SJCRH30 (cell line): ENCODE data around the gene EPHA3. TPM values are rescaled to one million over a fixed set of nuclear protein-coding genes. Genes with fewer than 3 reads are reported as not detected.

Experiments
- DNase-seq, 2 experiments: peaks; one replicate each; pipeline ENCODE4 v3.0.0-alpha.2; 2015 to 2020
- H3K27ac ChIP-seq: fragments of 250-450 bp; sonication (Bioruptor Pico); 2 replicates; pipeline ENCODE4 v1.5.1; 2020; ENCODE audit warnings: mild to moderate bottlenecking, moderate library complexity
- H3K27me3 ChIP-seq: fragments of 250-450 bp; sonication (Bioruptor Pico); 2 replicates; pipeline ENCODE4 v1.5.1; 2020; ENCODE audit warnings: mild to moderate bottlenecking, moderate library complexity
- H3K36me3 ChIP-seq: fragments of 250-450 bp; sonication (Bioruptor Pico); 2 replicates; pipeline ENCODE4 v1.5.1; 2020; ENCODE audit warnings: mild to moderate bottlenecking, moderate library complexity
- H3K4me1 ChIP-seq: fragments of 250-450 bp; sonication (Bioruptor Pico); 2 replicates; pipeline ENCODE4 v1.5.1; 2020; ENCODE audit warnings: mild to moderate bottlenecking, moderate library complexity
- H3K4me3 ChIP-seq: fragments of 250-450 bp; sonication (Bioruptor Pico); 2 replicates; pipeline ENCODE4 v1.5.1; 2020; ENCODE audit warnings: mild to moderate bottlenecking, moderate library complexity
- H3K9me3 ChIP-seq: fragments of 250-450 bp; sonication (Bioruptor Pico); replicated peaks from 2 replicates; pipeline ENCODE4 v1.5.1; 2020; ENCODE audit warnings: mild to moderate bottlenecking, moderate library complexity
- total RNA-seq: library from RNA; depleted of rRNA; stranded (reverse); fragments of >200 nt; shearing (Covaris generic); gene quantifications from 2 replicates; pipeline ENCODE4 v1.2.3, GENCODE V29; 2014; rRNA removed

Gene EPHA3
- 0.94 and 1.1 TPM in 2 replicates for total RNA-seq

DNA sequence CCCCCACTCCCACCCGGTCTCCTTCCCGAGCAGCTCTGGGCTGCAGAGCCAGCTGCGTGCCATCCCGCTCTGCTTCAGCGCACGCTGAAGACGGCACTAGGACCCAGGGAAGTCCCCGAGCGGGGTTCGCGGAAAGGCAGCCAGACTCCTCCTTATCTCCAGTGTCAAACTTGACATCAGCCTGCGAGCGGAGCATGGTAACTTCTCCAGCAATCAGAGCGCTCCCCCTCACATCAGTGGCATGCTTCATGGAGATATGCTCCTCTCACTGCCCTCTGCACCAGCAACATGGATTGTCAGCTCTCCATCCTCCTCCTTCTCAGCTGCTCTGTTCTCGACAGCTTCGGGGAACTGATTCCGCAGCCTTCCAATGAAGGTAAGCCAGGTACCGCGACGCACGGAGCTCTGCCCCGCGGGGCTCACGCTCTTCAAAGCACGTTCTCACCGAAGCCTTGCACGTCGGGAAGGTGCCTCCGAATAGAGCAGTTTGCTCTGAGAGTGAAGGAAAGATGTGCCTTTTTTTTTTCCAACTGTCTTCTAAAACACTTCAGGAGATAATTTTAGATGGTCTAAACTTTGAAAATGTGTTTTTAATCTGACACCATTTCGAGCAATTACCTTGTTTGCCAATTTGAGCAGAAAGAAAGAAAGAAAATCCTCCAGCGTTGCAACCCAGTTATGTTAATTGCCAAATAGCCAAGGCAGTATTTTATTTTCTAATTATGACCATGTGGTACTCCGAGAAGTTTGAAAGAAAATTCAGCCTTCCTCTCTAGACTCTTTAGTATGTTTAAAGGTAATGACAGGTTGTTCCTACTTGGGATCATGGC is at the start of gene EPHA3:
TSS of gene EPHA3 (plus strand) at position 161 of the 830 bp plus-strand sequence. CDS start at position 289, 128 bp downstream.
- H3K4me3 ChIP-seq = peak within 1 kb of the TSS; percentile 54
- no peaks in the 10 kb centered on the region for H3K9me3 ChIP-seq
- H3K36me3 ChIP-seq = no peaks in the 10 kb centered on the region
- peak; percentile 76 to 80 for DNase-seq
- H3K4me1 ChIP-seq = peaks cover 4% of the 10 kb centered on the region; the same call in 1 of the 2 replicates
- no peak within 1 kb of the TSS for H3K27ac ChIP-seq
- H3K27me3 ChIP-seq = no peaks in the 10 kb centered on the region; the same call in 1 of the 2 replicates

DNA sequence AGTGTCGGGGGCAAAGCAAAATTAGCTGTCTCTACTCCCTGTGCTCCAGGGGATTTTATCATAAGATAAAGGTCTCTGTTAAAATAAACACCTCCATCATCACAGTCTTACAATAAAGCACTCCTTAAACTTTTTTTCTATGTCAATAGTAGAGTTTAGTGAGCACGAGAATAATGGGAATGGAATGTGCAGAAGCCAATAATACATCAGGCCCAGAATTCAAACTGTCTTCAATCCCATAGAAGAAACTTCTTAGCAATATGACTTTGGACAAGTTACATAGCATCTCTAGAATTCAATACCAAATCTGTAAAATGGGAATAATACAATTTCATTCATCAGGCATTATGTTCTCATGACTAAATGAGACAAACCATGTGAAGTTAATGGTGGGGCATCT is 49.0 kb upstream of the EPHA3 start:
- no peak for DNase-seq
- no peak overlapping the region for H3K4me3 ChIP-seq
- H3K9me3 ChIP-seq = no peaks in the 10 kb centered on the region
- H3K27me3 ChIP-seq = no peaks in the 10 kb centered on the region
- no peaks in the 10 kb centered on the region for H3K36me3 ChIP-seq
- no peak overlapping the region for H3K27ac ChIP-seq
- peaks cover 3% of the 10 kb centered on the region; the same call in 1 of the 2 replicates for H3K4me1 ChIP-seq

DNA sequence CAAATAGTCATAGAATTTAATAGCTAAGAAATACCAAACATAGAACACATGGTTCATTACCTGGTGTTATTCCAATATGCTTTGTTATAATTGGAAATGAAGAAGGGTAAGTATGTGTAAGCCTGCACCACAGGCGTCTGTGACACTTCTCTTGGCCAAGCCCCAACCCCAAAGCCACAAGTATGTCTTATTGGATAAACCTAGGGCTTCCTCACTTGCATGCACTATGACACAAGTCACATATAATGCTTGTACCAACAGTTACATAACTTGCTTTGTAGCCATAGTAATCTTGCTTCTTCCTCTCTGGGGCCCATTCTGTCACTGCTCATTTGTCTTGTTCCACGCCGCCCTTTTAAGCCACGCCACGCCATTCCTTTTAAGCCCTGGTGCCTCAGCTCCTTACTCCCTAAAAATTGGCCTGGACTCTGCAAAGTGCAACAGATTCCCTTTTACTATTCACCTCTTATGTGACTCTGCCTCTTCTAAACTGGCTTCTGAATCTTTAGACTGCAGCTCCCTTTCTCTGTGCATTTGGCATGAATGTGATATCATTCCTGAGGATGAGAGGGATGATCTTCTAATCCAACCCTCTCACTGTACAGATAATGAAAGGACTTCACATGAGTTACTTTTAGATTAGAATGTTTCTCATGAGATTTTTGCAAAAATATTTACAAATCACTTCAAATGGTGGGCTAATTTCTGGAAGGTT is 48.1 kb upstream of the EPHA3 start:
- Histone ChIP-seq H3K36me3 (no peaks in the 10 kb centered on the region), H3K4me1 (peaks cover 3% of the 10 kb centered on the region; the same call in 1 of the 2 replicates), H3K9me3 (no peaks in the 10 kb centered on the region), H3K27ac (no peak overlapping the region), H3K4me3 (no peak overlapping the region), H3K27me3 (no peaks in the 10 kb centered on the region)
- DNase-seq = peak; percentile 18 to 24

DNA sequence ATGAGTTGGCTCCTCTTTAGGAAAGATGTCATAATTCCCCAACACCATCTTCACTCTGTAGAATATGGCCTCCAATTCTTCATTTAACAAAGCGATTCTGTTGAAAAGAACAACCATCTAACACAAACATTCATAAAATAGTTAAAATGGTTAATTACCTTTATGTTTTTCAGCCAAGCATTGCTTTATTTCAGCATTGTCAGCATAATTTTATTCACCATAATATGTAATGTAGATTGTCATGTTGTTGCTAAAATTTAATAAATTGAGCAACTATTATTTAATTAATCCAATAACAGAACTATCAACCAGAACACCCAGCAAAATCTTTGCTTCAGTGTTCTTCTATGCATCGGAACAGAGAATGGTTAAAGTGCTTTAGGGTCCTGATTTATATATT is 46.2 kb upstream of the EPHA3 start:
- H3K4me1 ChIP-seq = peaks cover 3% of the 10 kb centered on the region; the same call in 1 of the 2 replicates
- H3K27ac ChIP-seq = no peak overlapping the region
- H3K27me3 ChIP-seq = no peaks in the 10 kb centered on the region
- DNase-seq = no peak
- no peaks in the 10 kb centered on the region for H3K9me3 ChIP-seq
- no peak overlapping the region for H3K4me3 ChIP-seq
- no peaks in the 10 kb centered on the region for H3K36me3 ChIP-seq

DNA sequence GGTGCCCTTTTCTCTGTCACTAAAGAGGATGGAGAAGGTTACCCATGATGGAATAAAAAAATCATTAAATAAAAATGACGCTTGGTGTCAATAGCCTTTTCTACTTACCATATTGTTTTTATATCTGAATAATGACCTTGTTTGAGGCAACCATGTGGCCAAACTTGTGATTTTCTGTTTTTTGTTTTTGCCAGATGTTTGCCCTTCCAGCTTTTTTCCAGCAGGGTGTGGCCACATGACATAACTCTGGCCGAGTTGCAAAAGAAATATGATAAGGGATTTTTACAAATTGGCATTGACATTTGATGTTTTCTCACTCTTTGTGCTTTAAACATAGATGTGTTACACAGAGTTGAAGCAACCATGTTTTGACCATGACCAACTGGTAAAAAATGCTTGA is 39.7 kb upstream of the EPHA3 start:
- Histone ChIP-seq H3K4me1 (no peaks in the 10 kb centered on the region), H3K9me3 (no peaks in the 10 kb centered on the region), H3K27ac (no peak overlapping the region), H3K4me3 (no peak overlapping the region), H3K36me3 (no peaks in the 10 kb centered on the region), H3K27me3 (no peaks in the 10 kb centered on the region)
- DNase-seq = no peak

DNA sequence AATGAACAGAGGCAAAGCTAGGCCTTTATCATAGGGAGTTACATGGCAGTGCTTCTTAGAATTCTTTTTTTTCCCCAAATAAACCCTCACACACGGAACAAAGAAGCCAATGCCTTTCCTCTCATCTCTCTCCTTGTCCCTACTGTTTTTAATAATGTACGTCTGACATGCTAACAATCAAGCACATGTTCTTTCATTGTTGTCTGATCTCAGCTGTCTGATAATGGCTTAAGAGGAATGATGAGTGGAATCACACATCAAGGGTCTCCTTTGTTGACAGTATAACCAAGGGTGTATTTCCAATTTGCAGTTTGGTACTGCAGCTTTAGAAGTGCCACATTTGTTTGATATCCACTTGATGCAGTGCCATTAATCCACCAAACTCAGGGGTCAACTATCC is 34.8 kb upstream of the EPHA3 start:
- Histone ChIP-seq H3K4me3 (no peak overlapping the region), H3K36me3 (no peaks in the 10 kb centered on the region), H3K4me1 (no peaks in the 10 kb centered on the region), H3K9me3 (no peaks in the 10 kb centered on the region), H3K27me3 (no peaks in the 10 kb centered on the region), H3K27ac (no peak overlapping the region)
- DNase-seq = no peak

DNA sequence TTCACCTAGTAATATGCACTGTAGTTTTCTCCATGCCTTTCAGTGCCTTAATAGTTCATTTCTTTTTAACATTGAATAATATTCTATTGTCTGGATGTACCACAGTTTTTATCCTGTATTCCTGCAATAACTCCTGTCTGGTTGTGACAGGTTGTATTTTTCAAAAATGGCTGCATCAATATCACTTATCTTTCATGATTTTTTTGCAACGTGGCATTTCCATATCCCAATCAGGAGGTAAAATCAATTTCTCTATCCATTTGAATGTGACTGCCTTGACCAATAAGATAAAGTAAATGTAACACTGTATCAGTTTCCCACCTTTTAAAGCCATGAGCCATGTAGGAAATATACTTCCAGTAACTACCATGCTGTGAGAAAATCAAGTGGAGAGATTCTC is 27.5 kb upstream of the EPHA3 start:
- Histone ChIP-seq H3K36me3 (no peaks in the 10 kb centered on the region), H3K27me3 (no peaks in the 10 kb centered on the region), H3K9me3 (no peaks in the 10 kb centered on the region), H3K4me3 (no peak overlapping the region), H3K27ac (no peak overlapping the region), H3K4me1 (no peaks in the 10 kb centered on the region)
- DNase-seq = no peak

DNA sequence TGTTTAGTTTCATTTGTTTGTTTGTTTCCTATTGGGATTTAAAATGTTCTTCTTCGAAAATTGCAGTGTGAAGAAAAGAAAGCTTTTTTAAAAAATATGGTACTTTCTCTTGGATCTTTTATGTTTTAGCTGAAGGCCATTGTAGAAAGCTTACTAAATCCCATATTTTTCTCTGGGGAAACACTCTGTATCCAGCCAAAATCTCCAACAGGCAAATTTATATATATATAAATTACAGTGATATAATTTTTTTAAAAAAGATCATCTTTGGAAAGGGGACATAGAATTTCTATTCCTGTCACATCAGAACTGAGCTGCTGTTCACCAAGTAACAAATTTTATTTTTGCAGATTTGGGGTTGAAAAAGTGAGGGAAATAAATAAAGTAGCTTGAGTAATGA is 19.6 kb upstream of the EPHA3 start:
- Histone ChIP-seq H3K4me1 (no peaks in the 10 kb centered on the region), H3K36me3 (no peaks in the 10 kb centered on the region), H3K9me3 (no peaks in the 10 kb centered on the region), H3K27me3 (no peaks in the 10 kb centered on the region), H3K4me3 (no peak overlapping the region), H3K27ac (no peak overlapping the region)
- DNase-seq = no peak

DNA sequence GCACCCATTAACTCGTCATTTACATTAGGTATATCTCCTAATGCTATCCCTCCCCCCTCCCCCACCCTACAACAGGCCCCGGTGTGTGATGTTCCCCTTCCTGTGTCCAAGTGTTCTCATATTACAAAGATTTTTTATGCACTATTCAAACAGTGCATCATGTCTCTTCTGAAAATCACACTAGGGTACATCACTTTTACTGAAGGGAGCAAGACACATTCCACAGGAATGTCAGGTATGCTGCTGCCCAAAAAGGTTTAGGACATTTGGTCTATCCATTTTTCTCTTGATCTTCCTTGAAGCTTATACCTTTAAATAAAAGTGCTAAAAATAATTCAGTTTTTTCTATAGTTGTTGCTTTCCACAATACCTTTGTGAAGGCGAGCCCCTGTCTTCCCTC is 9.2 kb upstream of the EPHA3 start:
- Histone ChIP-seq H3K27me3 (no peaks in the 10 kb centered on the region), H3K4me3 (no peak overlapping the region), H3K27ac (no peak overlapping the region), H3K36me3 (no peaks in the 10 kb centered on the region), H3K9me3 (no peaks in the 10 kb centered on the region), H3K4me1 (no peaks in the 10 kb centered on the region)
- DNase-seq = no peak

DNA sequence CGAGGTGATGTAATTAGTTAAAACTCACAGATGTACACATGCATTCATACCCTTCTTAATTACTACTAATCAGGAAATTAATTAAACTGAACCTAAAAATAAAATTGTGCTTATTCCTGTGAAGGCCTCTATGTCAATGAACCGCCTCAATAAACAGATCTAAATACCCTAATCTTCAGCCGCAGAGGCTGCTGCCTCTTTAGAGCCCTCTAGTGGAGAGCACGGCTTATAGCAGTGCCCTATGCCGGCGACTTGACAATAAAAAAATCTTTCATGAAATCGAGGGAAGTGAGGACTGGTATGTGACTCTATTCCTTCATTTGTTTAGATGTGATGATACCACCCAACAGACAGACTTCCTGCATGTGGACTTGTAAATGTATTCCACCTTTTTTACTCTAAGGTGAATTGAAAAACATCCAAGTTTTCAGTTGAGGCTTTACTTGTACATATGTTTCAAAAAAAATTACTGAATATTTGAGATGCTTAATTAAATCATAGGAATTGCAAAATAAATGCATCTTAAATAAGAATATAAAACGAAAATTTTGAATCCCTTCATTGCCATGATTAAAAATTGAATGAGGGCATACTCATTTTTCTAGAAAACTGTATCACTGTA is 8.3 kb upstream of the EPHA3 start:
- no peak overlapping the region for H3K27ac ChIP-seq
- no peaks in the 10 kb centered on the region for H3K9me3 ChIP-seq
- DNase-seq = peak; percentile 25 to 69
- no peaks in the 10 kb centered on the region for H3K4me1 ChIP-seq
- no peaks in the 10 kb centered on the region for H3K27me3 ChIP-seq
- H3K4me3 ChIP-seq = no peak overlapping the region
- H3K36me3 ChIP-seq = no peaks in the 10 kb centered on the region

DNA sequence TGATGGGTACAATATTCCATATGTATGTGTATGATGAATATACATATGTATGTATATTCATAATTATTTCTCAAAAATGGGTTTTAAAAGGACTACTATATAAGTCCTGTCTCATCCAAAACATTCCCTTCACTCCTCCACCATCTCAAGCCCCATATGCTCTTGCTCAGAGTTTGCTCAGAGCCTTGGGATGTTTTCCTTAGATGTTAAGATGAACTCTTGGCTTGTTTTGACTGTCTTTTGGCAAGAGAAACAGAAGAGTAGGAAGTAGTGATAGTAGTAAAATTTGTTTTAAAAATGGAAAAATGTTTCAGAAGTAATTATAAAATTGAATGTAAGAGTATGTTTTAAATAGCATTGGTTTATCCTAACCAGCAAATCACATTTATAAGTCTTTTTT is 6.2 kb upstream of the EPHA3 start:
- no peak for DNase-seq
- no peak overlapping the region for H3K27ac ChIP-seq
- no peak overlapping the region for H3K4me3 ChIP-seq
- no peaks in the 10 kb centered on the region for H3K4me1 ChIP-seq
- no peaks in the 10 kb centered on the region for H3K27me3 ChIP-seq
- H3K9me3 ChIP-seq = no peaks in the 10 kb centered on the region
- H3K36me3 ChIP-seq = no peaks in the 10 kb centered on the region

DNA sequence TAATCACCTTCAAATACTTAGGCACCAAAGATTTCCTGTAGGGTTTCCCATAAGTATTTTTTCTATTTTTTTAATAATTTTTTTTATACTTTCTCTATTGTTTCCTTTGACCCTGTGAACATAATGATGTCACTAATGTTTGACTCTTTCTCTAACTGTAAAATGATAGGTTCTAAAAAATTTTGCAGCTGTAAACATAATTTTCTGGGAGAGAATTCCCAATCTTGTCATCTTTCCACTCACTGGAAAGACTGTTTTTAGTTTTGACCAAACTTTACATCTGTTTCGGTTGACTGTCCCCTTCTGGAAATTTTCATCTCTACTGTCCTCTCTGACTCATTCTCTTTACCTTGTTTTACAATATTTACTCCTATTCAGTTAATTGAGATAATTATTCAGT is 5.5 kb upstream of the EPHA3 start:
- Histone ChIP-seq H3K36me3 (no peaks in the 10 kb centered on the region), H3K4me3 (no peak overlapping the region), H3K9me3 (no peaks in the 10 kb centered on the region), H3K27me3 (no peaks in the 10 kb centered on the region), H3K4me1 (no peaks in the 10 kb centered on the region), H3K27ac (no peak overlapping the region)
- no peak for DNase-seq

DNA sequence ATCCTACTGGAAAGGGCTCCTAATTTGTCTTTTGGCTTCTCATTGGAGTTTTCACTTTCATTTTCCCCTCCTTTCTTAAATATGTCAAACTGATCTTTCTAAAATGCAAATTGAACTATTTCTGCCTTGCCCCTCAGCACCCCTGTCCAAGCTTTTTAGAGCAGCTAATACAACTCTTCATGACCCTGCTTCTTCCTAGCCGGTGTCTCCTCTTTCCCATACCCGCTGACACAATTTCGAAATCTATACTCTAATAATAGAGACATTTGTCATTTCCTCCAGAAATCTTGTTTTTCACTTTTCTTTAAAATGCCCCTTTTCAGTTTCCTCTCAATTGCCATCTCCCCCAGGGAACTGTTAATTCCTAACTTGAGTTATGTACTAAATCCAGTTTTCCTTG is 2.9 kb upstream of the EPHA3 start:
- no peak overlapping the region for H3K4me3 ChIP-seq
- H3K4me1 ChIP-seq = peaks cover 4% of the 10 kb centered on the region; the same call in 1 of the 2 replicates
- no peak overlapping the region for H3K27ac ChIP-seq
- no peaks in the 10 kb centered on the region for H3K36me3 ChIP-seq
- H3K9me3 ChIP-seq = no peaks in the 10 kb centered on the region
- no peak for DNase-seq
- no peaks in the 10 kb centered on the region; the same call in 1 of the 2 replicates for H3K27me3 ChIP-seq

DNA sequence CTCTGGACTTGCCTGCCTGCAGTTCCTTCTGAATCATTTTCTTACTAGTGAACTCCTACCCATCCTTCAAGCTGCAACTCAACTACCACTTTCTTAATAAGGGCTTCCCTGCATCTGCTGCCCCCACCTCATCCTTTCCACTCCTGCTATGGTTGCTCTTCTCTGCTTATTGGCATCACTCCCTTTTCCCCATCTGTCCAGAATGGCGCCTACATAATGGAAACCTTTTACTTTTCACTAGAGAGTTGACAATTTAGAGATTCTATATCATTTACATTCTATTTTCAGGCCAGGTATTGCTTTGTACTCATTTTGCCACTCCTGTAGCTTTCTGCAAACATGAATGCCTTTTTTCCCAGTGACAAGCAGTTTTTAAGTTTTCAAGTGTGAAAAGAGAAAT is 1.9 kb upstream of the EPHA3 start:
- no peak overlapping the region for H3K4me3 ChIP-seq
- H3K36me3 ChIP-seq = no peaks in the 10 kb centered on the region
- no peaks in the 10 kb centered on the region; the same call in 1 of the 2 replicates for H3K27me3 ChIP-seq
- H3K9me3 ChIP-seq = no peaks in the 10 kb centered on the region
- no peak overlapping the region for H3K27ac ChIP-seq
- no peak for DNase-seq
- H3K4me1 ChIP-seq = peaks cover 4% of the 10 kb centered on the region; the same call in 1 of the 2 replicates

DNA sequence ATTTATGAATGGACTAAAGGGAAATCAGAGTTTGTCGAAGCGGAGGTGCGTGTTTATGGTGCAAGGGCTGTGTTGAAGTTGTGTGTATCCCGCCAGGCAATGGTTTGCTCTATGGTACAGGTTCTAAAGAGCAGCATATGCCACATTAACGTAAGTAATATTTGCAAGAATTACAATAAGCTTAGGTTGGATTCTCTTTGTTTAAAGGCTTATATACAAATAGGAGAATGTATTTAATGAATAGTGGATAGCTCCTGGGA is 800 bp downstream of the EPHA3 start:
- peaks cover 4% of the 10 kb centered on the region; the same call in 1 of the 2 replicates for H3K4me1 ChIP-seq
- H3K27ac ChIP-seq = no peak overlapping the region
- H3K9me3 ChIP-seq = no peaks in the 10 kb centered on the region
- peak overlapping the region; percentile 54 for H3K4me3 ChIP-seq
- H3K27me3 ChIP-seq = no peaks in the 10 kb centered on the region; the same call in 1 of the 2 replicates
- no peaks in the 10 kb centered on the region for H3K36me3 ChIP-seq
- DNase-seq = no peak
